ENCODE data around the gene PAK4. TPM values are rescaled to one million over a fixed set of nuclear protein-coding genes. Genes with fewer than 3 reads are reported as not detected.
A peak's percentile ranks its signal among the peaks of the same experiment; 100 is the strongest.
"Not testable (repeated sequence)": the region's sequence is repeated elsewhere in the genome, so short reads cannot be mapped to it uniquely, and the experiment has no call there.

PAK4 gene
- total and polyA plus RNA-seq, 9 of the 15 experiments (the other 6 are each of a cell fraction or from before 2014, with no cell fraction given), result 0.21 to 33.5 (median 5.8) TPM

GRCh38 chr19:39219108-39219507 lies 93.5 kb downstream of the PAK4 start:
- H3K9ac ChIP-seq (ENCODE audit: insufficient read depth in 1 of 2, low read depth in 2 of 2, low read length in 2 of 2); in situ Hi-C loops (cut with MboI); H4K20me1 ChIP-seq (replicated peaks; ENCODE audit: control insufficient read depth, insufficient read depth, low read length); intact Hi-C loops (cut with micrococcal nuclease); H3K79me2 ChIP-seq (ENCODE audit: control insufficient read depth, insufficient read depth, low read length); H3K4me3 ChIP-seq; FAIRE-seq; H2AFZ ChIP-seq (ENCODE audit: low read depth, low read length); H3K4me2 ChIP-seq (ENCODE audit: insufficient read depth, low read length); ATAC-seq; BruUV-seq (replicated peaks); H3K27ac ChIP-seq (ENCODE audit: extremely low read depth, low read depth, low read length); H3K9me3 ChIP-seq (replicated peaks; ENCODE audit: control insufficient read depth, insufficient read depth, low read depth, low read length); H3K4me1 ChIP-seq (replicated peaks in 1 of 2; ENCODE audit: control insufficient read depth in 2 of 2, insufficient read depth in 2 of 2, low read length in 2 of 2); H3K36me3 ChIP-seq (ENCODE audit: control insufficient read depth, insufficient read depth, low read length); DNase-seq (ENCODE audit: extremely low read depth in 1 of 4, low spot score in 3 of 4); H3K9me1 ChIP-seq (ENCODE audit: control insufficient read depth, insufficient read depth, low read length): not testable (repeated sequence)
- WGBS (ENCODE audit: insufficient coverage, low coverage, missing lambda C conversion rate), result under 1% methylated on average over 10 of the region's 10 CpGs
- ChIA-PET CTCF (ENCODE audit: low intra/inter-chr PET ratio) (interaction anchor here (1.0 kb wide), 1 partner anchor 193 kb away, joined by 4 read pairs; the partner anchor contains the start of gene PLEKHG2), POLR2A (interaction anchor here (0.6 kb wide), 2 partner anchors 49 to 96 kb away, joined by 4 read pairs; no protein-coding TSS in a partner anchor)
- TF ChIP-seq CTCF (IDR thresholded peaks at IDR 0.05 in 2 of 3, conservative IDR thresholded peaks at IDR 0.05 in 1 of 3; ENCODE audit: insufficient read depth in 2 of 3, low read depth in 1 of 3, low read length in 3 of 3), result peak in 2 of 3 experiments; percentile 7 to 33; a peak in 1 of 6 replicates
- TF ChIP-seq, protein P1, sequence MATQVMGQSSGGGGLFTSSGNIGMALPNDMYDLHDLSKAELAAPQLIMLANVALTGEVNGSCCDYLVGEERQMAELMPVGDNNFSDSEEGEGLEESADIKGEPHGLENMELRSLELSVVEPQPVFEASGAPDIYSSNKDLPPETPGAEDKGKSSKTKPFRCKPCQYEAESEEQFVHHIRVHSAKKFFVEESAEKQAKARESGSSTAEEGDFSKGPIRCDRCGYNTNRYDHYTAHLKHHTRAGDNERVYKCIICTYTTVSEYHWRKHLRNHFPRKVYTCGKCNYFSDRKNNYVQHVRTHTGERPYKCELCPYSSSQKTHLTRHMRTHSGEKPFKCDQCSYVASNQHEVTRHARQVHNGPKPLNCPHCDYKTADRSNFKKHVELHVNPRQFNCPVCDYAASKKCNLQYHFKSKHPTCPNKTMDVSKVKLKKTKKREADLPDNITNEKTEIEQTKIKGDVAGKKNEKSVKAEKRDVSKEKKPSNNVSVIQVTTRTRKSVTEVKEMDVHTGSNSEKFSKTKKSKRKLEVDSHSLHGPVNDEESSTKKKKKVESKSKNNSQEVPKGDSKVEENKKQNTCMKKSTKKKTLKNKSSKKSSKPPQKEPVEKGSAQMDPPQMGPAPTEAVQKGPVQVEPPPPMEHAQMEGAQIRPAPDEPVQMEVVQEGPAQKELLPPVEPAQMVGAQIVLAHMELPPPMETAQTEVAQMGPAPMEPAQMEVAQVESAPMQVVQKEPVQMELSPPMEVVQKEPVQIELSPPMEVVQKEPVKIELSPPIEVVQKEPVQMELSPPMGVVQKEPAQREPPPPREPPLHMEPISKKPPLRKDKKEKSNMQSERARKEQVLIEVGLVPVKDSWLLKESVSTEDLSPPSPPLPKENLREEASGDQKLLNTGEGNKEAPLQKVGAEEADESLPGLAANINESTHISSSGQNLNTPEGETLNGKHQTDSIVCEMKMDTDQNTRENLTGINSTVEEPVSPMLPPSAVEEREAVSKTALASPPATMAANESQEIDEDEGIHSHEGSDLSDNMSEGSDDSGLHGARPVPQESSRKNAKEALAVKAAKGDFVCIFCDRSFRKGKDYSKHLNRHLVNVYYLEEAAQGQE (IDR thresholded peaks at IDR 0.05; ENCODE audit: borderline replicate concordance), result peak; percentile 34; the same call in 1 of the 2 replicates
- TF ChIP-seq, protein P1 (CRISPR knock-in tag; IDR thresholded peaks at IDR 0.05; ENCODE audit: low read depth), result not testable (repeated sequence)
- peak in 1 of 2 experiments; percentile 28; a peak in 2 of 4 replicates for TF ChIP-seq RAD21 (CRISPR knock-in tag; conservative IDR thresholded peaks at IDR 0.05 in 1 of 2, IDR thresholded peaks at IDR 0.05 in 1 of 2)
- TF ChIP-seq ADNP (tag; IDR thresholded peaks at IDR 0.05), result 0 out of 2 replicates have a peak, but pooled peaks have one; percentile 23
- peaks cover 0 to 18% of the 10 kb centered on the region in 2 experiments; a peak in 3 of 5 replicates for H3K27me3 ChIP-seq (ENCODE audit: control insufficient read depth in 2 of 2, insufficient read depth in 2 of 2, low read length in 2 of 2)
